Bronchial epithelial cell (primary cell): ENCODE results near the gene GNAI1. TPM values are rescaled to one million over a fixed set of nuclear protein-coding genes. Genes with fewer than 3 reads are reported as not detected.
A peak's percentile ranks its signal among the peaks of the same experiment; 100 is the strongest.

ENCODE experiments used
- DNase-seq: peaks from one replicate; pipeline ENCODE4 v3.0.0-alpha.2; 2010; ENCODE audit warnings: low read depth
- FAIRE-seq: peaks from 2 replicates; lab custom pipeline; 2011; peaks lifted over from hg19 to GRCh38; lab: Jason Lieb, UNC
- H3K27me3 ChIP-seq: 2 replicates; pipeline ENCODE4 v1.5.1; 2011; ENCODE audit warnings: low read length; ENCODE audit not compliant: control insufficient read depth, insufficient read depth
- H3K36me3 ChIP-seq: 2 replicates; pipeline ENCODE4 v1.5.1; 2011; ENCODE audit warnings: low read length; ENCODE audit not compliant: control insufficient read depth, insufficient read depth
- H3K4me3 ChIP-seq: 2 replicates; pipeline ENCODE4 v1.5.1; 2011; ENCODE audit warnings: mild to moderate bottlenecking, low read depth, low read length, control low read depth
- CTCF ChIP-seq: IDR thresholded peaks from 2 replicates; pipeline ENCODE4 v1.5.1; 2011; ENCODE audit warnings: mild to moderate bottlenecking, moderate library complexity, low read length, control low read depth, inconsistent platforms; ENCODE audit not compliant: insufficient read depth, severe bottlenecking
- total RNA-seq: library from RNA; depleted of rRNA; stranded (reverse); fragments of >200 nt; gene quantifications from 2 replicates; pipeline ENCODE4 v1.2.1, GENCODE V29; 2014

The GNAI1 gene
- total RNA-seq, 1 donor from 2014 or later, result 56.1 TPM

DNA sequence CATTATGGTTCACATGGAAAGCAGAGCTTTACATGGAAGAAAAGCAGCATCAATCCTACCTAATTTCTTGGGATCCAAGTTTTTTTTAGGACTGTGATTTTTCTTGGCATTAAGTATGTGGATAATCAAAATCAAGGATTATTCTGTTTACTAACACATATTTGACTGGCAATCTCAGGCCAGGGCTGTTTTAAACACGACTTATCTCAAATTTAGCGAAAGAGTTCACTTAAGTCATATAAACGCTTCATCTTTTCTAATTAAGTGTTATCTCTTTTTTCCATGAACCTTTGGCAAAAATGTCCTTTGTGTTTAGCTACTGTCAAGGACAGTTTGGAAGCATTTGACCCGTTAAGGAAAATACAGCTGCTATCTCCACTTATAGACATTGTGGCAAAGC is 92.0 kb downstream of the GNAI1 start:
- no peak for FAIRE-seq

GRCh38 chr7:80230327-80230726 is 95.7 kb downstream of the GNAI1 start:
- TF ChIP-seq CTCF, result no peak
- Histone ChIP-seq H3K27me3 (no peaks in the 10 kb centered on the region), H3K36me3 (no peaks in the 10 kb centered on the region), H3K4me3 (no peak overlapping the region)
- FAIRE-seq (no peak), DNase-seq (no peak)

More for the DNA sequence above, 92.0 kb downstream of the GNAI1 start:
- no peak for DNase-seq
- no peak overlapping the region for H3K4me3 ChIP-seq
- H3K36me3 ChIP-seq, result no peaks in the 10 kb centered on the region
- no peaks in the 10 kb centered on the region for H3K27me3 ChIP-seq
- no peak for TF ChIP-seq CTCF

- TF ChIP-seq CTCF, result no peak
- Histone ChIP-seq H3K4me3 (no peak overlapping the region), H3K27me3 (no peaks in the 10 kb centered on the region), H3K36me3 (no peaks in the 10 kb centered on the region)
- DNase-seq, result peak; percentile 93
- peak; percentile 62 for FAIRE-seq
Measured at GRCh38 chr7:80231707-80232106, 97.1 kb downstream of the GNAI1 start.

- no peak overlapping the region for H3K4me3 ChIP-seq
- H3K27me3 ChIP-seq, result no peaks in the 10 kb centered on the region
- no peak for TF ChIP-seq CTCF
- H3K36me3 ChIP-seq, result no peaks in the 10 kb centered on the region
- FAIRE-seq, result peak; percentile 23
- DNase-seq, result peak; percentile 88
Measured at GRCh38 chr7:80232979-80233724, 98.5 kb downstream of the GNAI1 start.

DNA sequence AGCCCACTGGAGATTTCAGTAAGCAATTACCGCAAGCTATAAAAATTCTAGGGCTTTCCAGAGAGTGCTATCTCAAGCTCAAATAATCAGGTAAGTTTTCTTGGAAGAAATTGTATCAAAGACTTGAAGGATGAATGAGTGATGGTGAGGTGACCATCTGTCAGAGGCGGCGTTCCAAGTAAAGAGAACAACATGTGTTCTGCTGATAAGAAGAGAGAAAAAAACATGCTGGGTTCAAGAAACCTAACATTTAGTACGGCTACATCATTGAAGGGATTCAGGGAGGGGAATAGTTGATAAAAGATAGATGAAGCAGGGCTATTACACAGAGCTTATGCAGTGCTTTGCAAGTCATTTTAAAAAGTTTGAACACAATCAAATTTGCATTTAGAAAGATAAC is 100.7 kb downstream of the GNAI1 start:
- H3K36me3 ChIP-seq, result no peaks in the 10 kb centered on the region
- H3K27me3 ChIP-seq, result no peaks in the 10 kb centered on the region
- H3K4me3 ChIP-seq, result no peak overlapping the region
- DNase-seq (no peak), FAIRE-seq (no peak)
- no peak for TF ChIP-seq CTCF

DNA sequence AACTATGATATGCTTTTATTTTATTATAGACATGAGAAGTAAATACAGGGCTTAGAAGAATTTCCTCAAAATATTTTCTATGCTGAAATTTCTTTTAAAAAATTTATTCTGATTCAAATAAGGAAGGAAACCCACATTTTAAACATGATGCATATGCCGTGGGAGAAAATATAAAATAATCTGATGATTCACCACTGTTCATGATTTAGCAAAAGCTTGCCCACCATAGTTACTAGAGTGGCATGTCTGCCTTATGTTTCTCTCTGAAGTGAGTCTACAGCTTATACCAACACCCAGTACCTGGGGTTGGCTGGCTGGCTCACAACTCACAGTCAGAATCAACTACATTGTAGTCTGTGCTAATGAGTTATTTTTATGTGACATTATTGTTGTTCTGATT is 102.0 kb downstream of the GNAI1 start:
- H3K27me3 ChIP-seq, result no peaks in the 10 kb centered on the region

More for the DNA sequence above, 102.0 kb downstream of the GNAI1 start:
- Histone ChIP-seq H3K4me3 (no peak overlapping the region), H3K36me3 (no peaks in the 10 kb centered on the region)
- no peak for FAIRE-seq
- peak; percentile 35 for DNase-seq
- no peak for TF ChIP-seq CTCF
